Measurements from ENCODE around the gene CNBD2.
A peak's percentile ranks its signal among the peaks of the same experiment; 100 is the strongest.
"Not testable (repeated sequence)": the region's sequence is repeated elsewhere in the genome, so short reads cannot be mapped to it uniquely, and the experiment has no call there.

Gene CNBD2

DNA sequence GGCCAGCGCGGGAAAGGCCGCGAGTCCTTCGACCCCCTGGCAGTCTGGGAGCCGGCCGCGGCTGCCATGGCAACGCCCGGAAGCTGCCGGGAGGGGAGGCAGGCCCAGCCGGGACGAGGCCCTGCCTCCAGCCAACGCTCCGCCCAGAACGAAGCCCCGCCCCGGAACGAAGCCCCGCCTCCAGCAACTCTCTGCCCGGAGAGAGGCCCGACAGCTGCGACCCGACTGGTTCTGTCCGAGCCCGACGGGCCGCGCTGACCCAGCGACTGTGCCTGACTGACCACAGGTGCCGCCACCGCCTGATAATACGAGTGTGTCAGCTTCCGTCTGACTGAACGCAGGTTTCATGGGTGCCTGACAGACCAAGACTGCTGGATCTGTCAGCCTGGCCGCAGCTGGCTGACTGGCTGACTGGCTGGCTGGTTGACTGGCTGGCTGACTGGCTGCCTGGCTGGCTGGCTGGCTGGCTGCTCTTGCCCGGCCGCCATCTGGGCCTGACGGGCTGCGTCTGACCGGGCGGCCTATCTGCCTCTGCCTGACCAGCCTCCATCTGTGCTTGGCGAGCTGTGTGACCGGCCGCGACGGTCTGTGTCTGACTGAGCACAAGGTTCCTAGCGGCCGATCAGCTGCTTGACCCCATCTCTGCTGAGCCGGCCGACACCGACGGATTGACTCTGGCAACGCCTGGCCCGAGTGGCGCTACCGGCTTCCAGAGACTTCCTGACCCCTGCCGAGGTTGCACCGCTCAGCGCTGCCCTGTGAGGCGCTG is 96.5 kb downstream of the CNBD2 start:
- DNase-seq = peak; percentile 91

DNA sequence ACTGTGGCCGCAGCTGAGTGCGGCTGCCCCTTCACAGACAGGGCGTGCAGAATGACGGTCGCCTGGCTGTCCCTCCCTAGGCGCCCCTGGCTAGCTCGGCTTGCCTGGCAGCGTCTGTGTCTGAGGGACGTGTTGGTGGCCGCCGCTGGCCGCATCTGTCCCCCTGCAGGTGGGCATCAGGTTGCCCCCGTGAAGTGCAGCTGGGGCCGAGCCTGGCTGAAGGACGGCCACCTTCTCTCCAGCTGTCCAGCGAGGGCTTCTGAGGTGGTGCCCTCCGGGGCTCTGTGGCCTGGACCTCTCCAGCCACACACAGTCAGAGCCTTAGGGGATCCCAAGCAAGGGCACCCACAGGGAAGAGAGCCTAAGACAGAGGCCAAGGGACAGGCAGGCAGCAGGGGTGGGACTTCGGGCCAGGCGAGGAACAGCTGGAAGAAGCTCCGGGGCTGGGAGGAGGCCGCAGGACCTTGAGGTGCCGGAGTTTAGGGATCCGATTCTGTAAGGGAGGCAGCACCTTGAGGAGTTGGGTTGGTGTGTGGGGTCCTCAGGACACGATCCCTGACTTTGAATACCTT is 97.1 kb downstream of the CNBD2 start:
- no peak for DNase-seq

DNA sequence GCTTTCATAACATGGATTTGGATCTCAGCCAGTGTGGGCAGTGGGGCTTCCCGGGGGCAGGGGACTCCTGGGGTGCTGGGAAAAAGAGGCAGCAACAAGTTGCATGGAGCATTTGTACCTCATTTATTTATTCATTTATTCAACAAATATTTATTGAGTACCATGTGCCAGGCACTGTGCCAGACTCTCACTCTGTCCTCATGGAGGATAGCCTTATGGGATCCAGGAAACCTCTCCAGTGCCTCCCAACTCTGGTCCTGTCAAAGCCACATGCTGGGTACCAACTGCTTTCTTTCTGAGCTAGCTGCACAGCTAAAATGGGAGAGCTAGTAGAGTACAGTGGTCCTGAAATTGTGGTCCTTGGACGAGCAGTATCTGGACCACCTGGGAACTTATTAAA is 98.4 kb downstream of the CNBD2 start:
- no peak for DNase-seq

DNA sequence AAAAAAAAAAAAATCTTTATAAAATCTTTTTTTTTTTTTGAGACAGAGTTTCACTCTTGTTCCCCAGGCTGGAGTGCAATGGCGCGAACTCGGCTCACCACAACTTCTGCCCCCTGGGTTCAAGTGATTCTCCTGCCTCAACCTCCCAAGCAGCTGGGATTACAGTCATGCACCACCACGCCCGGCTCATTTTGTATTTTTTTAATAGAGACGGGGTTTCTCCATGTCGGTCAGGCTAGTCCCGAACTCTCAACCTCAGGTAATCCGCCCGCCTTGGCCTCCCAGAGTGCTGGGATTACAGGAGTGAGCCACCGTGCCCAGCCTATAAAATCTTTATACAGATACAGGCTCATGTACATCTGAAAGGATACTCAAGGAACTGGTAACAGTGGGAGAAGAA is 100.1 kb downstream of the CNBD2 start:
- not testable (repeated sequence) for DNase-seq

DNA sequence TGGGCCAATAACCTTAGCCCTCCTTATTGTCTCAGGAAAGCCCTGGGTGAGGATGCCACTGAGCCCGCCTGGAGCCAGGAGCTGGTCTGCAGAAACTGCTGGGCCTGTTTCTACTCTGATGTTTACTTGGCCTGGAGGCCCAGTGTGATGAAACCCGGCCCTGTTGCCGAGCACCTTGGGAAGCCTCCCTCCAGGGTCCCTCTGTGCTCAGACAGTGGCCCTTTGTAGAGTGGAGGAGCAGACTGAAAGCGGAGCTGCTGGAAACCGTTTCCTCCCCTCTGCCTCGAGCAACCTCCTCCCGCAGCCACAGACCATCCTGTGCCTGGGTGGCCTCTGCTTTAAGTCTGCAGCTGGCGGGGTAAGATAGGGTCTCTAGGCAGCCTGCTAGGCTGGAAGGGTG is 102.1 kb downstream of the CNBD2 start:
- DNase-seq = no peak

DNA sequence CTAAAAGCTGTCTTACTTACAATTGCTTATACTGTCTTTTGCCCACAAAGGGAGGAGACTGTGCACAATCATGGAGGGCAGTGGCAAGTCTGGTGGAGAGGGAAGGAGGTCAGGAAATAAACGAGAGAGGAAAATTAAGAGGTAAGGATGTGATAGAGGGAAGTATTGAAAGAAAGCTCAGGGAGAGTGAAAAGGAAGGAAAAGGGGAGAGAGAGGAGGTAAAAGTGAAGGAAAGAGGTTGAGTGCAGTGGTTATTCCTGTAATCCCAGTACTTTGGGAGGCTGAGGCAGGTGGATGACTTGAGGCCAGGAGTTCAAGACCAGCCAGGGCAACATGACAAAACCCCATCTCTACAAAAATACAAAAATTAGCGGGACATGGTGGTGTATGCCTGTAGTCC is 103.5 kb downstream of the CNBD2 start:
- no peak for DNase-seq

DNA sequence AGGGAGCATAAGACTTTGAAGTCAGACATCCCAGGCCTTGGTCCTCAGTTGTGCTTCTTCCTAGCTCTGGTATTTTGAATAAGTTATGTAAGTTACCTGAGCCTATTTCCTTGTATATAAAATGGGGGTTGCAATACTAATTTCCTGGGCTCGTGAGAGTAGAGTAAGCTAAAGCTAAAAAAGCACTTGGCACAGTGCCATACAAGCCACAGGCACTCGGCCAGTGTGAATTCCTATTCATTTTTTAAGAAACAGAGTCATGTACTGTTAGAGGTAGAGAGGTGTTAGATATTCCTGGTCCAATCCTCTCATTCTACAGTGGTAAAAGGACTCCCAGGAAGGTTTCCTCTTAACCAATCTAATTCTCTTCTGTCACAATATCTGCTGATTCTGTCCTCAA is 106.6 kb downstream of the CNBD2 start:
- DNase-seq = no peak

DNA sequence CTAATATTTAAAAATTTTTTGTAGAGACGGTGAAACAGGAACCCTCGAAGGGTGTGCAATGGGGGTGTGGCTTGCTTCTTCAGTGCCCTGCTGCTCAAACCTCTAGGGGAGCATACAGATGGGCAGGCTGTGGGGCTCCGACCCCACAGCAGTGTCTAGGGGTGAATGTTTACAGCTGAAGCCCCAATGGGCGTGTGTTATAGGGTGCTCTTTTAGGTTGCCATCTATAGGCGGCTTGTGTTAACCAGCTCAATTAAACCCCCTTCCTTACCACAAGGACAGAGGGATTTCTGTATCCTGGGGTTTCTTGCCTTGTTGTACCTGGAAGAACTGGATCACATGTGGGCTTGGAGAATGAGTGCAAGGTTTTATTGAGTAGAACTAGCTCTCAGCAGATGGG is 109.4 kb downstream of the CNBD2 start:
- DNase-seq = not testable (repeated sequence)

DNA sequence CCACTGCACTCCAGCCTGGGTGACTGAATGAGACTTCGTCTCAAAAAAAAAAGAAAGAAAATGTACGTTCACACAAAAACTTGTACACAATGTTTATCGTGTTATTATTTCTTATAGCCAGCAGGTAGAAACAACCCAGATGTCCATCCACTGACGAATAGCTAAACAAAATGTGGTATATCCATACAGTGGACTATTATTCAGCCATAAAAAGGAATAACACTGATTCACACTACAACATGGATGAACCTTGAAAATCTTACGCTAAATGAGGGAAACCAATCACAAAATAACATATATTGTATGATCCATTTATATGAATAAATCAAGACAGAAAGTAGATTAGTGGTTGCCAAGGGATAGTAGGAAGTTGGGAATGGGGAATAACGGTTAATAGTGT is 111.1 kb downstream of the CNBD2 start:
- DNase-seq = no peak

DNA sequence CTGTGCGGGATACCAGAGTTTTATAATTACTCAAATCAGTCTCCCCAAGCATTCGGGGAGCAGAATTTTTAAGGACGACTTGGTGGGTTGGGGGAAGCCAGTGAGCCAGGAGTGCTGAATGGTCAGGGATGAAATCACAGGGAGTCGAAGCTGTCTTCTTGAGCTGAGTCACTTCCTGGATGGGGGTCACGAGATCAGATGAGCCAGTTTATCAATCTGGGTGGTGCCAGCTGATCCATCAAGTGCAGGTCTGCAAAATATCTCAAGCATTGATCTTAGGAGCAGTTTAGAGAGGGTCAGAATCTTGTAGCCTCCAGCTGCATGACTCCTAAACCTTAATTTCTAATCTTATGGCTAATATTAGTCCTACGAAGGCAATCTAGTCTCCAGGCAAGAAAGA is 111.6 kb downstream of the CNBD2 start:
- DNase-seq = not testable (repeated sequence)

Measured in CD4-positive, alpha-beta T cell treated with Interleukin-15 for 1 hour (primary cell).